K562 (cell line): ENCODE measurements around the gene PARD3B. TPM values are rescaled to one million over a fixed set of nuclear protein-coding genes. Genes with fewer than 3 reads are reported as not detected.

ENCODE experiments used
- ATAC-seq: fragments of 200-7000 bp; cut with Tn5 transposase; 3 replicates; pipeline ENCODE4 v1.9.1; 2020; ENCODE audit warnings: moderate library complexity
- BruUV-seq: library from RNA; stranded (reverse); fragments of 400-500 nt; replicated peaks from 2 replicates; lab custom pipeline; 2021; lab: Mats Ljungman, UMichigan
- CTCF ChIA-PET: fragments of 300-600 bp; formaldehyde crosslinking; extraction: SDS; loops from one replicate; lab custom pipeline; 2021; ENCODE audit warnings: low intra/inter-chr PET ratio; lab: Yijun Ruan, JAX
- POLR2A ChIA-PET: fragments of 300-600, 350-650 bp; sonication (Branson Sonifier 250); formaldehyde crosslinking; extraction: SDS; loops from one replicate; lab custom pipeline; 2021; ENCODE audit warnings: antibody characterized with exemption, inconsistent platforms; lab: Yijun Ruan, JAX
- DNase-seq, 4 experiments: peaks; one replicate each; pipeline versions ENCODE4 v3.0.0 to v3.0.0-alpha.2; 2011 to 2018; ENCODE audit warnings: low spot score in 3 of 4, mixed read lengths in 3 of 4; ENCODE audit errors: extremely low read depth in 1 of 4
- FAIRE-seq: peaks from 2 replicates; lab custom pipeline; 2011; peaks lifted over from hg19 to GRCh38; lab: Jason Lieb, UNC
- H2AFZ ChIP-seq: 2 replicates; pipeline ENCODE4 v1.6.0; 2011; ENCODE audit warnings: low read depth, low read length, control low read depth, inconsistent platforms
- H3K27ac ChIP-seq: fragments of 200-600 bp; 3 replicates; pipeline ENCODE4 v1.8.0; 2011; ENCODE audit warnings: low read depth, mild to moderate bottlenecking, control low read depth, inconsistent platforms, low read length, moderate library complexity, mixed read lengths; ENCODE audit errors: extremely low read depth
- H3K27me3 ChIP-seq, 2 experiments: fragments of 300-600 bp in 1 of 2; 2 replicates in 1 of 2; 3 replicates in 1 of 2; pipeline versions ENCODE4 v1.6.0 to v1.8.0; 2011; ENCODE audit warnings: inconsistent platforms in 2 of 2, low read length in 2 of 2, mild to moderate bottlenecking in 1 of 2, mixed read lengths in 1 of 2, moderate library complexity in 1 of 2; ENCODE audit not compliant: control insufficient read depth in 2 of 2, insufficient read depth in 2 of 2
- H3K36me3 ChIP-seq: fragments of 300-600 bp; 3 replicates; pipeline ENCODE4 v1.8.0; 2011; ENCODE audit warnings: mild to moderate bottlenecking, low read length, inconsistent platforms; ENCODE audit not compliant: control insufficient read depth, insufficient read depth
- H3K4me1 ChIP-seq, 2 experiments: fragments of 200-600 bp in 1 of 2; replicated peaks in 1 of 2; 2 replicates in 1 of 2; 3 replicates in 1 of 2; pipeline versions ENCODE4 v1.5.1 to v1.8.0; 2011; ENCODE audit warnings: inconsistent platforms in 2 of 2, low read length in 2 of 2, mild to moderate bottlenecking in 1 of 2, mixed read lengths in 1 of 2, moderate library complexity in 1 of 2; ENCODE audit not compliant: control insufficient read depth in 2 of 2, insufficient read depth in 2 of 2
- H3K4me2 ChIP-seq: 2 replicates; pipeline ENCODE4 v1.6.1; 2011; ENCODE audit warnings: low read length, control low read depth, inconsistent platforms, mixed read lengths; ENCODE audit not compliant: insufficient read depth
- H3K4me3 ChIP-seq: fragments of 200-600 bp; sonication (generic), shearing (Covaris generic); 2 replicates; pipeline ENCODE4 v1.5.1; 2016; ENCODE audit warnings: control low read depth, inconsistent platforms
- H3K79me2 ChIP-seq: fragments of 200-600 bp; 3 replicates; pipeline ENCODE4 v1.8.0; 2011; ENCODE audit warnings: low read length, inconsistent platforms; ENCODE audit not compliant: control insufficient read depth, insufficient read depth
- H3K9ac ChIP-seq, 2 experiments: 2 replicates each; pipeline versions ENCODE4 v1.6.0 to v1.6.1; 2011; ENCODE audit warnings: low read depth in 2 of 2, low read length in 2 of 2, control low read depth in 1 of 2, inconsistent platforms in 1 of 2, mild to moderate bottlenecking in 1 of 2, mixed read lengths in 1 of 2; ENCODE audit not compliant: insufficient read depth in 1 of 2
- H3K9me1 ChIP-seq: one replicate; pipeline ENCODE4 v1.6.0; 2011; ENCODE audit warnings: inconsistent platforms, mild to moderate bottlenecking, low read length, moderate library complexity; ENCODE audit not compliant: control insufficient read depth, insufficient read depth
- H3K9me3 ChIP-seq: replicated peaks from 2 replicates; pipeline ENCODE4 v1.5.1; 2011; ENCODE audit warnings: low read depth, low read length, inconsistent platforms; ENCODE audit not compliant: control insufficient read depth, insufficient read depth
- H4K20me1 ChIP-seq: replicated peaks from 2 replicates; pipeline ENCODE4 v1.6.1; 2011; ENCODE audit warnings: low read length, inconsistent platforms, mixed read lengths; ENCODE audit not compliant: control insufficient read depth, insufficient read depth
- CCNT2 ChIP-seq: IDR thresholded peaks from 2 replicates; pipeline ENCODE4 v1.6.1; 2011; ENCODE audit warnings: borderline replicate concordance, low read depth, mild to moderate bottlenecking, moderate library complexity, mixed read lengths, low read length; ENCODE audit not compliant: insufficient read length; ENCODE audit errors: extremely low read depth
- GATAD2A ChIP-seq: fragments of 450-650 bp; IDR thresholded peaks from 2 replicates; pipeline ENCODE4 v1.6.1; 2017
- HNRNPH1 ChIP-seq: fragments of 200-400 bp; formaldehyde crosslinking; optimal IDR thresholded peaks from 2 replicates; pipeline ENCODE3; 2017; ENCODE audit warnings: low read depth, mild to moderate bottlenecking, low read length, moderate library complexity
- HNRNPL ChIP-seq: fragments of 200-400 bp; formaldehyde crosslinking; IDR thresholded peaks from 2 replicates; pipeline ENCODE4 v1.6.1; 2017; ENCODE audit warnings: low read depth, mild to moderate bottlenecking, low read length
- HOXB6 ChIP-seq: fragments of 250-450 bp; sonication (Bioruptor Pico); IDR thresholded peaks from 2 replicates; pipeline ENCODE4 v1.5.1; 2022; ENCODE audit warnings: mild to moderate bottlenecking, borderline replicate concordance
- NCOA6 ChIP-seq: fragments of 450-650 bp; IDR thresholded peaks from 2 replicates; pipeline ENCODE4 v1.6.1; 2017; ENCODE audit warnings: mild to moderate bottlenecking
- ZNF140 ChIP-seq: fragments of 250-450 bp; sonication (Bioruptor Pico); IDR thresholded peaks from 2 replicates; pipeline ENCODE4 v1.8.0; 2021; ENCODE audit warnings: moderate library complexity, mild to moderate bottlenecking, inconsistent platforms
- ZNF316 ChIP-seq: fragments of 450-650 bp; IDR thresholded peaks from 2 replicates; pipeline ENCODE4 v1.6.1; 2016
- in situ Hi-C: fragments of 300-500 bp; cut with MboI; formaldehyde crosslinking; loops from 4 replicates; pipeline ENCODE4 v1.15.0; 2018; ENCODE audit warnings: inconsistent platforms, mixed read lengths
- intact Hi-C: fragments of 100-400 bp; cut with micrococcal nuclease; formaldehyde crosslinking; loops from 2 replicates; pipeline ENCODE4 v1.14.2; 2022
- polyA plus RNA-seq, 8 experiments: library from polyadenylated mRNA; depleted of rRNA in 4 of 8; stranded (reverse) in 5 of 8; unstranded in 3 of 8; fragments of >200 nt; fragmentation: Nextera tagmentation in 2 of 8; fragmentation: Illumina TruSeq in 1 of 8; extraction: Ambion mirVana in 2 of 8; extraction: Trizol in 1 of 8; gene quantifications; 2 replicates each; pipeline versions ENCODE4 v1.2.1 to v1.2.3, GENCODE V29; 2011 to 2014; ENCODE audit warnings: inconsistent platforms in 1 of 8, missing spikeins in 1 of 8
- total RNA-seq, 7 experiments: library from RNA; depleted of rRNA in 6 of 7; stranded (reverse); fragments of >200 nt in 6 of 7; fragmentation: Illumina TruSeq in 2 of 7; extraction: Trizol in 2 of 7; gene quantifications; 2 replicates each; pipeline versions ENCODE4 v1.2.1 to v1.2.3, GENCODE V29; 2011 to 2021; ENCODE audit warnings: low replicate concordance in 1 of 7
- TF ChIP-seq, protein P1 (sequence below), 2 experiments: fragments of 450-650 bp in 1 of 2; sonication (generic) in 1 of 2; formaldehyde crosslinking in 1 of 2; IDR thresholded peaks in 1 of 2; conservative IDR thresholded peaks in 1 of 2; 2 replicates each; pipeline versions ENCODE4 v1.6.1 to v1.8.1; 2016 to 2023; ENCODE audit warnings: mild to moderate bottlenecking in 2 of 2, moderate library complexity in 2 of 2, inconsistent platforms in 1 of 2, missing genetic modification reagents in 1 of 2
- TF ChIP-seq, protein P2 (sequence below): fragments of 150-350 bp; IDR thresholded peaks from 2 replicates; pipeline ENCODE4 v1.6.1; 2014; ENCODE audit warnings: low read depth, mild to moderate bottlenecking, low read length, borderline replicate concordance
- TF ChIP-seq, protein P3 (sequence below): fragments of 450-650 bp; IDR thresholded peaks from 2 replicates; pipeline ENCODE4 v1.6.1; 2016; ENCODE audit warnings: low read depth

PARD3B gene
- total and polyA plus RNA-seq, 9 of the 15 experiments (the other 6 are each of a cell fraction or from before 2014, with no cell fraction given), result 0.15 to 3.0 (median 1.1) TPM

DNA sequence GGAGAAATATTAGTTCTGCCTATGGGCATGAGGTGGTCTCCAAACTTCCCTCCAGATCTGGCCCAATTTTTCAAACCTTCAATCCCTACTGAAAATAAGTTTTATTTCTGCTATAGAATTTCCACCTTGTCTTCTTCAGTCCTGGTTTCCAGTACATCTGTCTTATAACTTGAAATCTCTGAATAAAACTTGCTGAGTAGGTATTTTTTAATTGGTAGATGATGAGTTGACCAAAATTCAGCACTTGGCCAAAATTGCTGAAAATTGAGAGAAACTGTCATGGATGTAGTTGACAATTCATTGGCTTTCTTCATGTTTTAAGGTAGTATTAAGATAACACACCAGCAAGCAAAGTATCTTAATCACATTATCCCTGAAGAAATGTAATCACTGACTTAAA, 206.2 kb downstream of the PARD3B start:
- no peaks in the 10 kb centered on the region for H3K79me2 ChIP-seq
- no peaks in the 10 kb centered on the region for H3K9me1 ChIP-seq
- H2AFZ ChIP-seq, result no peak overlapping the region
- no peaks in the 10 kb centered on the region for H3K9me3 ChIP-seq
- ChIA-PET CTCF (no interaction called here), POLR2A (no interaction called here)
- H3K27me3 ChIP-seq, result no peaks in the 10 kb centered on the region
- H3K9ac ChIP-seq, result no peak overlapping the region
- no TSS peak for BruUV-seq
- no peaks in the 10 kb centered on the region for H4K20me1 ChIP-seq
- no peak for DNase-seq
- no peak overlapping the region for H3K4me2 ChIP-seq
- no peak for FAIRE-seq
- no peak for ATAC-seq
- in situ Hi-C loops, result no loop called here
- H3K27ac ChIP-seq, result no peak overlapping the region
- H3K4me1 ChIP-seq, result no peaks in the 10 kb centered on the region
- no peak overlapping the region for H3K4me3 ChIP-seq
- intact Hi-C loops, result no loop called here
- no peaks in the 10 kb centered on the region for H3K36me3 ChIP-seq
- TF ChIP-seq, protein P1, sequence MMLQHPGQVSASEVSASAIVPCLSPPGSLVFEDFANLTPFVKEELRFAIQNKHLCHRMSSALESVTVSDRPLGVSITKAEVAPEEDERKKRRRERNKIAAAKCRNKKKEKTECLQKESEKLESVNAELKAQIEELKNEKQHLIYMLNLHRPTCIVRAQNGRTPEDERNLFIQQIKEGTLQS (IDR thresholded peaks at IDR 0.05), result no peak
- TF ChIP-seq, protein P1 (CRISPR knock-in tag; conservative IDR thresholded peaks at IDR 0.05), result no peak
- peak; percentile 80 for TF ChIP-seq ZNF316
- TF ChIP-seq, protein P2, sequence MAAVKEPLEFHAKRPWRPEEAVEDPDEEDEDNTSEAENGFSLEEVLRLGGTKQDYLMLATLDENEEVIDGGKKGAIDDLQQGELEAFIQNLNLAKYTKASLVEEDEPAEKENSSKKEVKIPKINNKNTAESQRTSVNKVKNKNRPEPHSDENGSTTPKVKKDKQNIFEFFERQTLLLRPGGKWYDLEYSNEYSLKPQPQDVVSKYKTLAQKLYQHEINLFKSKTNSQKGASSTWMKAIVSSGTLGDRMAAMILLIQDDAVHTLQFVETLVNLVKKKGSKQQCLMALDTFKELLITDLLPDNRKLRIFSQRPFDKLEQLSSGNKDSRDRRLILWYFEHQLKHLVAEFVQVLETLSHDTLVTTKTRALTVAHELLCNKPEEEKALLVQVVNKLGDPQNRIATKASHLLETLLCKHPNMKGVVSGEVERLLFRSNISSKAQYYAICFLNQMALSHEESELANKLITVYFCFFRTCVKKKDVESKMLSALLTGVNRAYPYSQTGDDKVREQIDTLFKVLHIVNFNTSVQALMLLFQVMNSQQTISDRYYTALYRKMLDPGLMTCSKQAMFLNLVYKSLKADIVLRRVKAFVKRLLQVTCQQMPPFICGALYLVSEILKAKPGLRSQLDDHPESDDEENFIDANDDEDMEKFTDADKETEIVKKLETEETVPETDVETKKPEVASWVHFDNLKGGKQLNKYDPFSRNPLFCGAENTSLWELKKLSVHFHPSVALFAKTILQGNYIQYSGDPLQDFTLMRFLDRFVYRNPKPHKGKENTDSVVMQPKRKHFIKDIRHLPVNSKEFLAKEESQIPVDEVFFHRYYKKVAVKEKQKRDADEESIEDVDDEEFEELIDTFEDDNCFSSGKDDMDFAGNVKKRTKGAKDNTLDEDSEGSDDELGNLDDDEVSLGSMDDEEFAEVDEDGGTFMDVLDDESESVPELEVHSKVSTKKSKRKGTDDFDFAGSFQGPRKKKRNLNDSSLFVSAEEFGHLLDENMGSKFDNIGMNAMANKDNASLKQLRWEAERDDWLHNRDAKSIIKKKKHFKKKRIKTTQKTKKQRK, result no peak
- TF ChIP-seq HOXB6 (CRISPR knock-in tag), result no peak
- TF ChIP-seq CCNT2, result no peak
- no peak for TF ChIP-seq NCOA6
- TF ChIP-seq HNRNPL, result no peak
- no peak for TF ChIP-seq GATAD2A
- TF ChIP-seq ZNF140 (CRISPR knock-in tag), result no peak
- no peak for TF ChIP-seq HNRNPH1
- TF ChIP-seq, protein P3, sequence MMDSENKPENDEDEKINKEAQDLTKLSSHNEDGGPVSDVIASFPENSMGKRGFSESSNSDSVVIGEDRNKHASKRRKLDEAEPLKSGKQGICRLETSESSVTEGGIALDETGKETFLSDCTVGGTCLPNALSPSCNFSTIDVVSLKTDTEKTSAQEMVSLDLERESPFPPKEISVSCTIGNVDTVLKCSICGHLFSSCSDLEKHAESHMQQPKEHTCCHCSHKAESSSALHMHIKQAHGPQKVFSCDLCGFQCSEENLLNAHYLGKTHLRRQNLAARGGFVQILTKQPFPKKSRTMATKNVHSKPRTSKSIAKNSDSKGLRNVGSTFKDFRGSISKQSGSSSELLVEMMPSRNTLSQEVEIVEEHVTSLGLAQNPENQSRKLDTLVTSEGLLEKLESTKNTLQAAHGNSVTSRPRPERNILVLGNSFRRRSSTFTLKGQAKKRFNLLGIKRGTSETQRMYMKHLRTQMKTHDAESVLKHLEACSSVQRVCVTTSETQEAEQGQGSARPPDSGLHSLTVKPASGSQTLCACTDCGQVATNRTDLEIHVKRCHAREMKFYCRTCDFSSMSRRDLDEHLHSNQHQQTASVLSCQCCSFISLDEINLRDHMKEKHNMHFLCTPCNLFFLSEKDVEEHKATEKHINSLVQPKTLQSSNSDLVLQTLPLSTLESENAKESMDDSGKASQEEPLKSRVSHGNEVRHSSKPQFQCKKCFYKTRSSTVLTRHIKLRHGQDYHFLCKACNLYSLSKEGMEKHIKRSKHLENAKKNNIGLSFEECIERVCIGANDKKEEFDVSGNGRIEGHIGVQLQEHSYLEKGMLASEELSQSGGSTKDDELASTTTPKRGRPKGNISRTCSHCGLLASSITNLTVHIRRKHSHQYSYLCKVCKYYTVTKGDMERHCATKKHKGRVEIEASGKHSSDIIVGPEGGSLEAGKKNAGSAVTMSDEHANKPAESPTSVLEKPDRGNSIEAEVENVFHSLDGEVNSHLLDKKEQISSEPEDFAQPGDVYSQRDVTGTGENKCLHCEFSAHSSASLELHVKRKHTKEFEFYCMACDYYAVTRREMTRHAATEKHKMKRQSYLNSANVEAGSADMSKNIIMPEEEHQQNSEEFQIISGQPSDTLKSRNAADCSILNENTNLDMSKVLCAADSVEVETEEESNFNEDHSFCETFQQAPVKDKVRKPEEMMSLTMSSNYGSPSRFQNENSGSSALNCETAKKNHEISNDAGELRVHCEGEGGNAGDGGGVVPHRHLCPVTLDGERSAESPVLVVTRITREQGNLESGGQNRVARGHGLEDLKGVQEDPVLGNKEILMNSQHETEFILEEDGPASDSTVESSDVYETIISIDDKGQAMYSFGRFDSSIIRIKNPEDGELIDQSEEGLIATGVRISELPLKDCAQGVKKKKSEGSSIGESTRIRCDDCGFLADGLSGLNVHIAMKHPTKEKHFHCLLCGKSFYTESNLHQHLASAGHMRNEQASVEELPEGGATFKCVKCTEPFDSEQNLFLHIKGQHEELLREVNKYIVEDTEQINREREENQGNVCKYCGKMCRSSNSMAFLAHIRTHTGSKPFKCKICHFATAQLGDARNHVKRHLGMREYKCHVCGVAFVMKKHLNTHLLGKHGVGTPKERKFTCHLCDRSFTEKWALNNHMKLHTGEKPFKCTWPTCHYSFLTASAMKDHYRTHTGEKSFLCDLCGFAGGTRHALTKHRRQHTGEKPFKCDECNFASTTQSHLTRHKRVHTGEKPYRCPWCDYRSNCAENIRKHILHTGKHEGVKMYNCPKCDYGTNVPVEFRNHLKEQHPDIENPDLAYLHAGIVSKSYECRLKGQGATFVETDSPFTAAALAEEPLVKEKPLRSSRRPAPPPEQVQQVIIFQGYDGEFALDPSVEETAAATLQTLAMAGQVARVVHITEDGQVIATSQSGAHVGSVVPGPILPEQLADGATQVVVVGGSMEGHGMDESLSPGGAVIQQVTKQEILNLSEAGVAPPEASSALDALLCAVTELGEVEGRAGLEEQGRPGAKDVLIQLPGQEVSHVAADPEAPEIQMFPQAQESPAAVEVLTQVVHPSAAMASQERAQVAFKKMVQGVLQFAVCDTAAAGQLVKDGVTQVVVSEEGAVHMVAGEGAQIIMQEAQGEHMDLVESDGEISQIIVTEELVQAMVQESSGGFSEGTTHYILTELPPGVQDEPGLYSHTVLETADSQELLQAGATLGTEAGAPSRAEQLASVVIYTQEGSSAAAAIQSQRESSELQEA, result no peak
